DND-41 (cell line): ENCODE results near the gene DDX20.

ENCODE experiments used
- ATAC-seq: fragments of 200-7000 bp; cut with Tn5 transposase; 3 replicates; pipeline ENCODE4 v1.9.1; 2021; ENCODE audit warnings: low read depth; ENCODE audit not compliant: insufficient read depth
- DNase-seq: peaks from one replicate; pipeline ENCODE4 v3.0.0-alpha.2; 2020
- H2AFZ ChIP-seq: 2 replicates; pipeline ENCODE4 v1.6.0; 2012; ENCODE audit warnings: low read depth, low read length
- H3K27ac ChIP-seq: 2 replicates; pipeline ENCODE4 v1.5.1; 2012; ENCODE audit warnings: low read length, inconsistent platforms
- H3K27me3 ChIP-seq: fragments of 200-600 bp; sonication (generic); 2 replicates; pipeline ENCODE4 v1.6.0; 2012; ENCODE audit warnings: low read length, mild to moderate bottlenecking, inconsistent platforms; ENCODE audit not compliant: insufficient read depth, poor library complexity
- H3K36me3 ChIP-seq: 2 replicates; pipeline ENCODE4 v1.5.1; 2012; ENCODE audit warnings: low read length, inconsistent platforms; ENCODE audit not compliant: insufficient read depth
- H3K4me1 ChIP-seq: 2 replicates; pipeline ENCODE4 v1.5.1; 2012; ENCODE audit warnings: mild to moderate bottlenecking, low read length; ENCODE audit not compliant: insufficient read depth
- H3K4me2 ChIP-seq: 2 replicates; pipeline ENCODE4 v1.6.0; 2012; ENCODE audit warnings: mild to moderate bottlenecking, moderate library complexity, low read length, inconsistent platforms; ENCODE audit not compliant: insufficient read depth
- H3K4me3 ChIP-seq, 2 experiments: fragments of 200-600 bp in 1 of 2; shearing (Covaris generic) in 1 of 2; 2 replicates each; pipeline ENCODE4 v1.5.1; 2012 to 2016; ENCODE audit warnings: inconsistent platforms in 2 of 2, low read length in 2 of 2, mild to moderate bottlenecking in 2 of 2, low read depth in 1 of 2, moderate library complexity in 1 of 2
- H3K79me2 ChIP-seq: 2 replicates; pipeline ENCODE4 v1.6.0; 2012; ENCODE audit warnings: low read length, inconsistent platforms; ENCODE audit not compliant: insufficient read depth
- H3K9ac ChIP-seq: 2 replicates; pipeline ENCODE4 v1.6.0; 2012; ENCODE audit warnings: low read depth, mild to moderate bottlenecking, inconsistent platforms, low read length, moderate library complexity
- H3K9me3 ChIP-seq: 2 replicates; pipeline ENCODE4 v1.5.1; 2012; ENCODE audit warnings: low read length, moderate library complexity, mild to moderate bottlenecking, inconsistent platforms; ENCODE audit not compliant: insufficient read depth, severe bottlenecking
- H4K20me1 ChIP-seq: 2 replicates; pipeline ENCODE4 v1.6.0; 2012; ENCODE audit warnings: low read length; ENCODE audit not compliant: insufficient read depth
- CTCF ChIP-seq: IDR thresholded peaks from 2 replicates; pipeline ENCODE4 v1.5.1; 2012; ENCODE audit warnings: borderline replicate concordance, low read length, moderate library complexity, mild to moderate bottlenecking; ENCODE audit not compliant: poor library complexity, severe bottlenecking; ENCODE audit errors: extremely low read depth
- EZH2 ChIP-seq: IDR thresholded peaks from 3 replicates; pipeline ENCODE4 v1.6.1; 2012; ENCODE audit warnings: borderline replicate concordance, low read depth, mild to moderate bottlenecking, moderate library complexity, low read length, inconsistent platforms; ENCODE audit not compliant: severe bottlenecking

The DDX20 gene

GRCh38 chr1:111813440-111814304 is 58.0 kb downstream of the DDX20 start:
- Histone ChIP-seq H3K27me3 (peaks cover 17% of the 10 kb centered on the region), H3K4me2 (no peak overlapping the region)
- no peak for ATAC-seq

DNA sequence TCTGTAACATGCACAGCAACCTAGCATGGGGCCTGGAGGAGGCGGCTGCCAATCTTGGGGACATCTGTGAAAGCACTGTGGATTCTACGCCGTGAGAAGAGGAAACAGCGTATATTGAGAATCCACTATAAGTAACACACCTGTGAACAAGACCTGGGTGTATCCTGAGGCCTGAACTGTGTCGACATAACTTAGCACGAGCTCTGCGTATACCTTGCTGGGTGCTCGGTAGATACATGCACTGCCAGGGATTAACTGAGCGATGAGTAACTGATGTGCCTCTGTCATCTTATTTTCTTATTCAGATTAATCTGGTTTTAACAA is 58.6 kb downstream of the DDX20 start:
- Histone ChIP-seq H4K20me1 (no peaks in the 10 kb centered on the region), H3K27ac (no peak overlapping the region), H3K79me2 (no peaks in the 10 kb centered on the region), H3K36me3 (no peaks in the 10 kb centered on the region), H3K9ac (no peak overlapping the region), H2AFZ (no peak overlapping the region), H3K4me2 (no peak overlapping the region), H3K4me1 (no peaks in the 10 kb centered on the region), H3K4me3 (no peak overlapping the region), H3K27me3 (peaks cover 17% of the 10 kb centered on the region), H3K9me3 (no peaks in the 10 kb centered on the region)
- no peak for ATAC-seq
- DNase-seq = no peak
- TF ChIP-seq CTCF (no peak), EZH2 (no peak)

More at GRCh38 chr1:111813440-111814304, 58.0 kb downstream of the DDX20 start:
- no peak overlapping the region for H2AFZ ChIP-seq
- no peak overlapping the region for H3K9ac ChIP-seq
- no peaks in the 10 kb centered on the region for H3K36me3 ChIP-seq
- TF ChIP-seq CTCF (peak; percentile 45), EZH2 (no peak)
- no peak overlapping the region for H3K27ac ChIP-seq
- H4K20me1 ChIP-seq = no peaks in the 10 kb centered on the region
- H3K4me3 ChIP-seq = no peak overlapping the region
- H3K79me2 ChIP-seq = no peaks in the 10 kb centered on the region
- no peaks in the 10 kb centered on the region for H3K4me1 ChIP-seq
- no peaks in the 10 kb centered on the region for H3K9me3 ChIP-seq
- peak; percentile 8 for DNase-seq

DNA sequence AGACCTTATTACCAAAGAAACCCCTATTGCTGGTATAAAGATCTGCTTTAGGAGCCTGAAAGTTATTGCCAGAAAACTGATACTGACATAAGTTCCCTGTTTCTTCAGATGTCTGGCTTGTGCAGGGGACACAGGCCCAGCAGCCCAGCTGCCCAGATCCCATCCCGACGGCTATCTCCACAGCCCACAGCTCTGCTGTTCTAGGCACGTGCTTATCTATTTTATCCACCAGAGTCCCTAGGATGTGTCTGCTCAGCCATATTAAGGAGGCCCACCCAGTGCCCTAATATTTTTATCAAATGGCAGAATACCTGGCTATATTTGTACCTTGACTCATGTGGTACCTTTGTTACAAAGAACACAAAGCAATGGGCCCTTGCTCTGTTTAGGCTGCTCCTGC is 58.9 kb downstream of the DDX20 start:
- Histone ChIP-seq H3K27me3 (peaks cover 18% of the 10 kb centered on the region), H4K20me1 (no peaks in the 10 kb centered on the region), H3K9me3 (no peaks in the 10 kb centered on the region), H3K9ac (no peak overlapping the region), H3K36me3 (no peaks in the 10 kb centered on the region), H3K79me2 (no peaks in the 10 kb centered on the region), H3K4me2 (no peak overlapping the region), H2AFZ (no peak overlapping the region), H3K4me1 (no peaks in the 10 kb centered on the region), H3K4me3 (no peak overlapping the region), H3K27ac (no peak overlapping the region)
- TF ChIP-seq EZH2 (no peak), CTCF (no peak)
- ATAC-seq (no peak), DNase-seq (no peak)
